Stomach (tissue), 9 donors: ENCODE results near the gene STK11IP. TPM values are rescaled to one million over a fixed set of nuclear protein-coding genes. Genes with fewer than 3 reads are reported as not detected.

Source experiments
- DNase-seq, 2 donors: peaks; one replicate each; pipeline versions ENCODE4 v3.0.0 to v3.0.0-alpha.2; 2013 to 2019
- H3K27ac ChIP-seq, 5 donors: fragments of 200-600 bp in 4 of 5; sonication (generic) in 4 of 5; one replicate each; pipeline ENCODE4 v1.5.1; 2013 to 2019; ENCODE audit warnings: mild to moderate bottlenecking in 1 of 5, moderate library complexity in 1 of 5
- H3K27me3 ChIP-seq, 3 donors: fragments of 200-600 bp; sonication (generic); one replicate each; pipeline ENCODE4 v1.5.1; 2017 to 2019; ENCODE audit warnings: mixed run types in 1 of 3
- H3K36me3 ChIP-seq, 4 donors: fragments of 200-600 bp; sonication (generic); 1 replicate in 3 of 4; 2 replicates in 1 of 4; pipeline ENCODE4 v1.5.1; 2016 to 2019
- H3K4me1 ChIP-seq, 4 donors: fragments of 200-600 bp; sonication (generic); one replicate each; pipeline ENCODE4 v1.5.1; 2016 to 2019
- H3K4me3 ChIP-seq, 4 donors: fragments of 200-600 bp; sonication (generic) in 3 of 4; one replicate each; pipeline ENCODE4 v1.5.1; 2016 to 2019; ENCODE audit warnings: mild to moderate bottlenecking in 1 of 4
- H3K9me3 ChIP-seq, 4 donors: fragments of 200-600 bp; sonication (generic); one replicate each; pipeline ENCODE4 v1.5.1; 2016 to 2019
- EP300 ChIP-seq: sonication (generic); formaldehyde crosslinking; IDR thresholded peaks from one replicate; pipeline ENCODE4 v1.6.1; 2017; ENCODE audit warnings: antibody characterized with exemption
- POLR2A ChIP-seq, 4 donors: fragments of 450-650 bp; IDR thresholded peaks; one replicate each; pipeline ENCODE4 v1.6.1; 2016; ENCODE audit warnings: antibody characterized with exemption in 4 of 4, control low read depth in 2 of 4, mild to moderate bottlenecking in 1 of 4, moderate library complexity in 1 of 4
- POLR2AphosphoS5 ChIP-seq, 3 donors: sonication (generic); formaldehyde crosslinking; IDR thresholded peaks; one replicate each; pipeline ENCODE4 v1.6.1; 2016; ENCODE audit warnings: antibody characterized with exemption in 3 of 3
- WGBS, 5 donors: extraction: QIAGEN DNeasy Blood & Tissue Kit in 3 of 5; methylation state at CpG; one replicate each; pipeline versions ENCODE4 v1.1.5 to v1.1.7; 2013 to 2018; 5-methylcytosine and 5-hydroxymethylcytosine counted together
- intact Hi-C: fragments of 100-400 bp; cut with DNase I; formaldehyde crosslinking; loops from one replicate; pipeline ENCODE4 v1.15.1; 2023; ENCODE audit warnings: low total_unique reads
- polyA plus RNA-seq, 3 donors: library from polyadenylated mRNA; stranded (reverse); fragments of 200-250 nt; gene quantifications; one replicate each; pipeline ENCODE4 v1.2.3, GENCODE V29; 2013
- total RNA-seq, 5 donors: library from RNA; depleted of rRNA; stranded (reverse); fragments of >200 nt; gene quantifications; one replicate each; pipeline versions ENCODE4 v1.1.0 to v1.2.3, GENCODE V29; 2014 to 2016
- TF ChIP-seq, protein P1 (sequence below), 7 experiments: fragments of 450-650 bp in 4 of 7; fragments of 200-600 bp in 3 of 7; sonication (generic) in 3 of 7; IDR thresholded peaks; one replicate each; pipeline ENCODE4 v1.5.1; 2016 to 2019; ENCODE audit warnings: antibody characterized with exemption in 7 of 7, control low read depth in 2 of 7, mild to moderate bottlenecking in 1 of 7
- donor health status: healthy with polysubstance abuse.
- donor health status: Bipolar disorder and iron deficiency.
- donor health status: healthy.

Gene STK11IP
- total and polyA plus RNA-seq, 8 donors, result 6.8 to 89.5 (median 14.6) TPM

DNA sequence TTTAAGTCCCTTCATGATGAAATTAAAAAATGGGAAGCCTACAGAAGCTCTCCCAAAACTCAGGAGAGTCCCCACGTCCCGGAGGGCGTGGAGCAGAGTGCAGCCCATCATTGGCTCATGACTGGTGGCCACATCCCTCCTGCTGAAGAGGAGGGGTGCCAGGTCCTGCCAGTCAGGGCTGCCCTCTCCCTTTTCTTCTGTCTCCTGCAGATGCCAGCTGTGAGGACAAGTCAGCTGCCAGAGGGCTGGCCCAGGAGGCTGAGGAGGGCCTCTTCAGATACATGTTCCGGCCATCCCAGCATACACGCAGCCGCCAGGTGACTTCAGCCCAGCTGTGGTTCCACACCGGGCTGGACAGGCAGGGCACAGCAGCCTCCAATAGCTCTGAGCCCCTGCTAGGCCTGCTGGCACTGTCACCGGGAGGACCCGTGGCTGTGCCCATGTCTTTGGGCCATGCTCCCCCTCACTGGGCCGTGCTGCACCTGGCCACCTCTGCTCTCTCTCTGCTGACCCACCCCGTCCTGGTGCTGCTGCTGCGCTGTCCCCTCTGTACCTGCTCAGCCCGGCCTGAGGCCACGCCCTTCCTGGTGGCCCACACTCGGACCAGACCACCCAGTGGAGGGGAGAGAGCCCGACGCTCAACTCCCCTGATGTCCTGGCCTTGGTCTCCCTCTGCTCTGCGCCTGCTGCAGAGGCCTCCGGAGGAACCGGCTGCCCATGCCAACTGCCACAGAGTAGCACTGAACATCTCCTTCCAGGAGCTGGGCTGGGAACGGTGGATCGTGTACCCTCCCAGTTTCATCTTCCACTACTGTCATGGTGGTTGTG is 23.0 kb upstream of the STK11IP start:
- no peak overlapping the region for H3K4me3 ChIP-seq
- peaks cover 8 to 27% (median 18%) of the 10 kb centered on the region in 4 donors for H3K4me1 ChIP-seq
- 79 to 84% (median 80%) methylated on average over 19 to 22 of the region's 22 CpGs for WGBS, 5 donors
- TF ChIP-seq, protein P1, sequence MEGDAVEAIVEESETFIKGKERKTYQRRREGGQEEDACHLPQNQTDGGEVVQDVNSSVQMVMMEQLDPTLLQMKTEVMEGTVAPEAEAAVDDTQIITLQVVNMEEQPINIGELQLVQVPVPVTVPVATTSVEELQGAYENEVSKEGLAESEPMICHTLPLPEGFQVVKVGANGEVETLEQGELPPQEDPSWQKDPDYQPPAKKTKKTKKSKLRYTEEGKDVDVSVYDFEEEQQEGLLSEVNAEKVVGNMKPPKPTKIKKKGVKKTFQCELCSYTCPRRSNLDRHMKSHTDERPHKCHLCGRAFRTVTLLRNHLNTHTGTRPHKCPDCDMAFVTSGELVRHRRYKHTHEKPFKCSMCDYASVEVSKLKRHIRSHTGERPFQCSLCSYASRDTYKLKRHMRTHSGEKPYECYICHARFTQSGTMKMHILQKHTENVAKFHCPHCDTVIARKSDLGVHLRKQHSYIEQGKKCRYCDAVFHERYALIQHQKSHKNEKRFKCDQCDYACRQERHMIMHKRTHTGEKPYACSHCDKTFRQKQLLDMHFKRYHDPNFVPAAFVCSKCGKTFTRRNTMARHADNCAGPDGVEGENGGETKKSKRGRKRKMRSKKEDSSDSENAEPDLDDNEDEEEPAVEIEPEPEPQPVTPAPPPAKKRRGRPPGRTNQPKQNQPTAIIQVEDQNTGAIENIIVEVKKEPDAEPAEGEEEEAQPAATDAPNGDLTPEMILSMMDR (IDR thresholded peaks at IDR 0.05), result no peak
- TF ChIP-seq POLR2AphosphoS5 (IDR thresholded peaks at IDR 0.05) (no peak), POLR2A (IDR thresholded peaks at IDR 0.05) (no peak), EP300 (no peak)
- peaks cover 0 to 72% (median 21%) of the 10 kb centered on the region in 3 donors for H3K27me3 ChIP-seq
- H3K36me3 ChIP-seq, result no peaks in the 10 kb centered on the region
- H3K9me3 ChIP-seq, result no peaks in the 10 kb centered on the region
- H3K27ac ChIP-seq, result no peak overlapping the region
- no peak for DNase-seq
- intact Hi-C loops, result no loop called here

GRCh38 chr2:219575566-219576504 is 21.8 kb upstream of the STK11IP start:
- Histone ChIP-seq H3K36me3 (no peaks in the 10 kb centered on the region), H3K27ac (no peak overlapping the region), H3K9me3 (no peaks in the 10 kb centered on the region), H3K4me1 (peaks cover 8 to 17% (median 10%) of the 10 kb centered on the region in 4 donors), H3K4me3 (no peak overlapping the region), H3K27me3 (peaks cover 0 to 61% (median 14%) of the 10 kb centered on the region in 3 donors)
- DNase-seq, result no peak
- 76 to 86% (median 79%) methylated on average over 6 of the region's 6 CpGs for WGBS, 5 donors
- intact Hi-C loops, result no loop called here
- no peak for TF ChIP-seq EP300
- TF ChIP-seq POLR2A (IDR thresholded peaks at IDR 0.05), result no peak
- TF ChIP-seq, protein P1 (IDR thresholded peaks at IDR 0.05), result no peak
- TF ChIP-seq POLR2AphosphoS5 (IDR thresholded peaks at IDR 0.05), result no peak

- TF ChIP-seq, protein P1 (IDR thresholded peaks at IDR 0.05), result no peak
- TF ChIP-seq POLR2AphosphoS5 (IDR thresholded peaks at IDR 0.05), result no peak
- TF ChIP-seq POLR2A (IDR thresholded peaks at IDR 0.05), result no peak
- no peak for TF ChIP-seq EP300
- Histone ChIP-seq H3K27me3 (peaks cover 0 to 52% (median 10%) of the 10 kb centered on the region in 3 donors), H3K4me3 (no peak overlapping the region), H3K27ac (no peak overlapping the region), H3K9me3 (no peaks in the 10 kb centered on the region), H3K4me1 (peaks cover 4 to 9% (median 5%) of the 10 kb centered on the region in 4 donors), H3K36me3 (no peaks in the 10 kb centered on the region)
- 22 to 30% (median 24%) methylated on average over 11 to 15 of the region's 15 CpGs for WGBS, 5 donors
- intact Hi-C loops, result no loop called here
- peak in 1 of 2 donors; percentile 93 for DNase-seq
These were observed 20.9 kb upstream of the STK11IP start for GRCh38 chr2:219576505-219577388.
